Measurements from ENCODE around the gene GMEB2.

The GMEB2 gene

GRCh38 chr20:63549679-63550282 lies 77.1 kb downstream of the GMEB2 start:
- Histone ChIP-seq H3K9me3 (replicated peaks in 1 of 2; ENCODE audit: control insufficient read depth in 2 of 2, insufficient read depth in 1 of 2, low read depth in 1 of 2, low read length in 2 of 2) (no peaks in the 10 kb centered on the region), H3K4me3 (ENCODE audit: low read length in 2 of 2) (no peak overlapping the region), H3K27me3 (ENCODE audit: control insufficient read depth in 3 of 3, insufficient read depth in 3 of 3, low read depth in 1 of 3, low read length in 3 of 3) (peaks cover 0 to 44% (median 1%) of the 10 kb centered on the region in 3 experiments), H3K27ac (replicated peaks; ENCODE audit: low read length) (no peak overlapping the region), H3K79me1 (ENCODE audit: low read depth, low read length) (no peaks in the 10 kb centered on the region), H3K14ac (ENCODE audit: low read length) (peak overlapping the region; percentile 56), H3K36me3 (replicated peaks in 1 of 2; ENCODE audit: control insufficient read depth in 2 of 2, insufficient read depth in 2 of 2, low read length in 2 of 2) (no peaks in the 10 kb centered on the region), H4K91ac (ENCODE audit: low read depth, low read length, poor library complexity) (no peak overlapping the region), H4K8ac (ENCODE audit: low read depth, low read length) (peak overlapping the region; percentile 82), H2BK12ac (ENCODE audit: low read length) (peak overlapping the region; percentile 41), H2AK5ac (ENCODE audit: low read depth, low read length) (peak overlapping the region; percentile 88), H2AFZ (ENCODE audit: low read length) (no peak overlapping the region), H2BK15ac (ENCODE audit: low read length) (peak overlapping the region; percentile 85), H3K9ac (ENCODE audit: low read depth, low read length, poor library complexity) (no peak overlapping the region), H2BK120ac (ENCODE audit: low read depth, low read length) (no peak overlapping the region), H3K4ac (ENCODE audit: low read length) (peak overlapping the region; percentile 37), H3K23ac (ENCODE audit: low read depth, low read length, poor library complexity) (no peak overlapping the region), H3K4me1 (ENCODE audit: control insufficient read depth in 2 of 2, insufficient read depth in 1 of 2, low read depth in 1 of 2, low read length in 2 of 2) (peaks cover 6 to 11% of the 10 kb centered on the region in 2 donors), H3K4me2 (ENCODE audit: insufficient read depth, low read length, poor library complexity, severe bottlenecking) (no peak overlapping the region), H3K18ac (ENCODE audit: low read length) (peak overlapping the region; percentile 38), H2BK5ac (ENCODE audit: low read length) (no peak overlapping the region)
- no peak for DNase-seq (ENCODE audit: low spot score)
- WGBS, 2 donors (ENCODE audit: extremely low coverage in 2 of 2, insufficient read length in 2 of 2, insufficient replicate concordance in 1 of 2): no CpG with 5 or more reads among the region's 18 CpGs

DNA sequence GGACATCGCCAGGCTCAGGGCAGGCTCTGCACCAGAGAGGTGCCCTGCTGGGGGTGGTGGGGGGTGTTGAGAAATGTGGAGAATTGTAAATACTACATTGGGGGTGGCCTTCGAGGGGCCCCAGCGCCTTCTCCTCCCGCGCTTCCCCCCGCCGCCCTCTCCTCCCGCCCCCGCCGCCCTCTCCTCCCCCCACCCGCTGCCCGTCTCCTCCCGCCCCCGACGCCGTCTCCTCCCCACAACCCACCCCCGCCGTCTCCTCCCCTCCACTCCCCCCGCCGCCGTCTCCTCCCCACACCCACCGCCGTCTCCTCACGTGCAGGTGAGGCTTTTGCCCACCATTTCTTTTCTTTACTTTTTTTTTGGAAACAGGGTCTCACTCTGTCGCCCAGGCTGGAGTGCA lies 77.9 kb downstream of the GMEB2 start:
- no peak for DNase-seq (ENCODE audit: low spot score)
- Histone ChIP-seq H2BK12ac (ENCODE audit: low read length) (no peak overlapping the region), H4K91ac (ENCODE audit: low read depth, low read length, poor library complexity) (no peak overlapping the region), H3K4ac (ENCODE audit: low read length) (no peak overlapping the region), H3K9me3 (replicated peaks in 1 of 2; ENCODE audit: control insufficient read depth in 2 of 2, insufficient read depth in 1 of 2, low read depth in 1 of 2, low read length in 2 of 2) (no peaks in the 10 kb centered on the region), H2AFZ (ENCODE audit: low read length) (no peak overlapping the region), H3K27ac (replicated peaks; ENCODE audit: low read length) (no peak overlapping the region), H2BK15ac (ENCODE audit: low read length) (peak overlapping the region; percentile 69), H3K14ac (ENCODE audit: low read length) (no peak overlapping the region), H3K4me1 (ENCODE audit: control insufficient read depth in 2 of 2, insufficient read depth in 1 of 2, low read depth in 1 of 2, low read length in 2 of 2) (peaks cover 0 to 5% of the 10 kb centered on the region in 2 donors), H3K36me3 (replicated peaks in 1 of 2; ENCODE audit: control insufficient read depth in 2 of 2, insufficient read depth in 2 of 2, low read length in 2 of 2) (no peaks in the 10 kb centered on the region), H3K4me3 (ENCODE audit: low read length in 2 of 2) (no peak overlapping the region), H2BK5ac (ENCODE audit: low read length) (peak overlapping the region; percentile 82), H3K9ac (ENCODE audit: low read depth, low read length, poor library complexity) (no peak overlapping the region), H3K4me2 (ENCODE audit: insufficient read depth, low read length, poor library complexity, severe bottlenecking) (no peak overlapping the region), H2AK5ac (ENCODE audit: low read depth, low read length) (peak overlapping the region; percentile 93), H4K8ac (ENCODE audit: low read depth, low read length) (no peak overlapping the region), H2BK120ac (ENCODE audit: low read depth, low read length) (no peak overlapping the region), H3K27me3 (ENCODE audit: control insufficient read depth in 3 of 3, insufficient read depth in 3 of 3, low read depth in 1 of 3, low read length in 3 of 3) (peaks cover 0 to 51% (median 1%) of the 10 kb centered on the region in 3 experiments), H3K79me1 (ENCODE audit: low read depth, low read length) (no peaks in the 10 kb centered on the region), H3K23ac (ENCODE audit: low read depth, low read length, poor library complexity) (peak overlapping the region; percentile 52), H3K18ac (ENCODE audit: low read length) (no peak overlapping the region)
- no CpG with 5 or more reads among the region's 25 CpGs for WGBS, 2 donors (ENCODE audit: extremely low coverage in 2 of 2, insufficient read length in 2 of 2, insufficient replicate concordance in 1 of 2)

DNA sequence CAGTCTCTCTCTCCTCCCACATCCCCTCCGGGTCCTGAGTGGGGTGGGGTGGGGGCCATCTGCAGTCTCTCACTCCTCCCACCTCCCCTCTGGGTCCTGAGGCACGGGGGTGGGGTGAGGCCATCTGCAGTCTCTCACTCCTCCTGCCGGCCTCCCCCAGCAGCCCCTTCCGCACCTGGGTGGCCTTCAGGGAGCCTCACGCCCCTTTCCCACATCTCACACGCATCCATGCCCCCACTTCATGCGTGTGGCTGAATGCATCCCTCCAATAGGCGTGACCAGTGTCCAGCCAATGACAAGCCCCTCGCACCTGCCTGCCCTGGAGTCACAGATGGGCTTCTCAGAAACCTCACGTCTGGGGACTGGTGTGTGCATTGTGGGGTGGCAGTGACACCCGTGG lies 78.4 kb downstream of the GMEB2 start:
- peak overlapping the region; percentile 95 for H3K14ac ChIP-seq (ENCODE audit: low read length)
- no peak overlapping the region for H4K91ac ChIP-seq (ENCODE audit: low read depth, low read length, poor library complexity)
- WGBS, 2 donors (ENCODE audit: extremely low coverage in 2 of 2, insufficient read length in 2 of 2, insufficient replicate concordance in 1 of 2): no CpG with 5 or more reads among the region's 11 CpGs
- peak overlapping the region; percentile 69 for H2BK15ac ChIP-seq (ENCODE audit: low read length)
- no peaks in the 10 kb centered on the region for H3K79me1 ChIP-seq (ENCODE audit: low read depth, low read length)
- H3K36me3 ChIP-seq (replicated peaks in 1 of 2; ENCODE audit: control insufficient read depth in 2 of 2, insufficient read depth in 2 of 2, low read length in 2 of 2): no peaks in the 10 kb centered on the region
- no peaks in the 10 kb centered on the region for H3K9me3 ChIP-seq (replicated peaks in 1 of 2; ENCODE audit: control insufficient read depth in 2 of 2, insufficient read depth in 1 of 2, low read depth in 1 of 2, low read length in 2 of 2)
- H3K4me1 ChIP-seq (ENCODE audit: control insufficient read depth in 2 of 2, insufficient read depth in 1 of 2, low read depth in 1 of 2, low read length in 2 of 2): peaks cover 0 to 5% of the 10 kb centered on the region in 2 donors
- no peak overlapping the region for H2AFZ ChIP-seq (ENCODE audit: low read length)
- H2BK12ac ChIP-seq (ENCODE audit: low read length): no peak overlapping the region
- no peak overlapping the region for H3K27ac ChIP-seq (replicated peaks; ENCODE audit: low read length)
- H3K4ac ChIP-seq (ENCODE audit: low read length): no peak overlapping the region
- H3K27me3 ChIP-seq (ENCODE audit: control insufficient read depth in 3 of 3, insufficient read depth in 3 of 3, low read depth in 1 of 3, low read length in 3 of 3): peaks cover 0 to 52% (median 1%) of the 10 kb centered on the region in 3 experiments
- H3K18ac ChIP-seq (ENCODE audit: low read length): peak overlapping the region; percentile 76
- H2AK5ac ChIP-seq (ENCODE audit: low read depth, low read length): peak overlapping the region; percentile 93
- no peak overlapping the region for H2BK120ac ChIP-seq (ENCODE audit: low read depth, low read length)
- peak overlapping the region; percentile 84 for H3K9ac ChIP-seq (ENCODE audit: low read depth, low read length, poor library complexity)
- no peak for DNase-seq (ENCODE audit: low spot score)
- H3K4me2 ChIP-seq (ENCODE audit: insufficient read depth, low read length, poor library complexity, severe bottlenecking): no peak overlapping the region
- H3K23ac ChIP-seq (ENCODE audit: low read depth, low read length, poor library complexity): peak overlapping the region; percentile 52
- H4K8ac ChIP-seq (ENCODE audit: low read depth, low read length): no peak overlapping the region
- peak overlapping the region; percentile 82 for H2BK5ac ChIP-seq (ENCODE audit: low read length)
- H3K4me3 ChIP-seq (ENCODE audit: low read length in 2 of 2): no peak overlapping the region

- no peak within 1 kb of the TSS for H3K4me3 ChIP-seq (ENCODE audit: low read length in 2 of 2)
- peak within 1 kb of the TSS; percentile 84 for H3K9ac ChIP-seq (ENCODE audit: low read depth, low read length, poor library complexity)
- no peak within 1 kb of the TSS for H3K4ac ChIP-seq (ENCODE audit: low read length)
- no CpG with 5 or more reads among the region's 35 CpGs for WGBS, 2 donors (ENCODE audit: extremely low coverage in 2 of 2, insufficient read length in 2 of 2, insufficient replicate concordance in 1 of 2)
- peaks cover 0 to 52% (median 1%) of the 10 kb centered on the region in 3 experiments for H3K27me3 ChIP-seq (ENCODE audit: control insufficient read depth in 3 of 3, insufficient read depth in 3 of 3, low read depth in 1 of 3, low read length in 3 of 3)
- H2BK12ac ChIP-seq (ENCODE audit: low read length): peak within 1 kb of the TSS; percentile 58
- H3K23ac ChIP-seq (ENCODE audit: low read depth, low read length, poor library complexity): peak within 1 kb of the TSS; percentile 52
- peak within 1 kb of the TSS; percentile 85 for H3K18ac ChIP-seq (ENCODE audit: low read length)
- H3K27ac ChIP-seq (replicated peaks; ENCODE audit: low read length): no peak within 1 kb of the TSS
- H3K4me2 ChIP-seq (ENCODE audit: insufficient read depth, low read length, poor library complexity, severe bottlenecking): no peak within 1 kb of the TSS
- no peaks in the 10 kb centered on the region for H3K36me3 ChIP-seq (replicated peaks in 1 of 2; ENCODE audit: control insufficient read depth in 2 of 2, insufficient read depth in 2 of 2, low read length in 2 of 2)
- H2AFZ ChIP-seq (ENCODE audit: low read length): no peak within 1 kb of the TSS
- H2BK5ac ChIP-seq (ENCODE audit: low read length): peak within 1 kb of the TSS; percentile 82
- peak within 1 kb of the TSS; percentile 72 for H2BK120ac ChIP-seq (ENCODE audit: low read depth, low read length)
- H3K79me1 ChIP-seq (ENCODE audit: low read depth, low read length): no peaks in the 10 kb centered on the region
- H2BK15ac ChIP-seq (ENCODE audit: low read length): peak within 1 kb of the TSS; percentile 69
- H4K8ac ChIP-seq (ENCODE audit: low read depth, low read length): peak within 1 kb of the TSS; percentile 17
- H3K9me3 ChIP-seq (replicated peaks in 1 of 2; ENCODE audit: control insufficient read depth in 2 of 2, insufficient read depth in 1 of 2, low read depth in 1 of 2, low read length in 2 of 2): no peaks in the 10 kb centered on the region
- H2AK5ac ChIP-seq (ENCODE audit: low read depth, low read length): peak within 1 kb of the TSS; percentile 93
- peaks cover 0 to 5% of the 10 kb centered on the region in 2 donors for H3K4me1 ChIP-seq (ENCODE audit: control insufficient read depth in 2 of 2, insufficient read depth in 1 of 2, low read depth in 1 of 2, low read length in 2 of 2)
- H3K14ac ChIP-seq (ENCODE audit: low read length): peak within 1 kb of the TSS; percentile 95
- no peak within 1 kb of the TSS for H4K91ac ChIP-seq (ENCODE audit: low read depth, low read length, poor library complexity)
- DNase-seq (ENCODE audit: low spot score): no peak
Observed at GRCh38 chr20:63547725-63548480, 79.0 kb downstream of the GMEB2 start, which contains the start of gene SRMS. SRMS (minus strand) TSS chr20:63547749; CDS start chr20:63547463, 286 bp downstream.

Data from neuronal stem cell (in vitro differentiated cells).